Measurements from ENCODE around the gene ADGRA3. TPM values are rescaled to one million over a fixed set of nuclear protein-coding genes. Genes with fewer than 3 reads are reported as not detected.

The ADGRA3 gene
- total RNA-seq, 1 experiment from 2014 or later: 35.0 TPM

- peaks cover 23% of the 10 kb centered on the region for H3K4me1 Mint-ChIP-seq (ENCODE audit: low read depth, unreplicated experiment)
- H3K36me3 Mint-ChIP-seq (ENCODE audit: insufficient read depth, unreplicated experiment): no peaks in the 10 kb centered on the region
- no TSS peak for BruUV-seq (replicated peaks)
- Histone ChIP-seq H3K36me3 (ENCODE audit: control insufficient read depth, insufficient read depth, low read length) (no peaks in the 10 kb centered on the region), H3K4me3 (ENCODE audit: low read depth, low read length) (no peak overlapping the region), H3K9me3 (no peaks in the 10 kb centered on the region), H3K4me1 (peaks cover 15% of the 10 kb centered on the region), H3K27me3 (replicated peaks; ENCODE audit: control insufficient read depth, insufficient read depth, low read length) (no peaks in the 10 kb centered on the region)
- no peaks in the 10 kb centered on the region for H3K27me3 Mint-ChIP-seq (ENCODE audit: insufficient read depth, unreplicated experiment)
- no peaks in the 10 kb centered on the region for H3K9me3 Mint-ChIP-seq (ENCODE audit: unreplicated experiment)
- intact Hi-C loops (cut with micrococcal nuclease; ENCODE audit: unreplicated experiment): no loop called here
- POLR2A ChIA-PET: no interaction called here
- CTCF ChIA-PET: no interaction called here
- no peak for DNase-seq
- no peak for TF ChIP-seq CTCF (IDR thresholded peaks at IDR 0.05; ENCODE audit: insufficient read depth in 1 of 2, low read depth in 1 of 2, low read length in 1 of 2, severe bottlenecking in 1 of 2, unreplicated experiment in 1 of 2)
- H3K27ac Mint-ChIP-seq (ENCODE audit: unreplicated experiment): no peak overlapping the region
- no peak overlapping the region for H3K4me3 Mint-ChIP-seq (ENCODE audit: unreplicated experiment)
These were observed 35.1 kb downstream of the ADGRA3 start for GRCh38 chr4:22480675-22481327.

- H3K4me1 ChIP-seq: peaks cover 35% of the 10 kb centered on the region
- H3K27ac Mint-ChIP-seq (ENCODE audit: unreplicated experiment): no peak overlapping the region
- H3K36me3 ChIP-seq (ENCODE audit: control insufficient read depth, insufficient read depth, low read length): no peaks in the 10 kb centered on the region
- H3K9me3 ChIP-seq: no peaks in the 10 kb centered on the region
- no peaks in the 10 kb centered on the region for H3K27me3 Mint-ChIP-seq (ENCODE audit: insufficient read depth, unreplicated experiment)
- H3K4me3 ChIP-seq (ENCODE audit: low read depth, low read length): no peak overlapping the region
- no peak for DNase-seq
- TF ChIP-seq CTCF (IDR thresholded peaks at IDR 0.05; ENCODE audit: insufficient read depth in 1 of 2, low read depth in 1 of 2, low read length in 1 of 2, severe bottlenecking in 1 of 2, unreplicated experiment in 1 of 2): no peak
- ChIA-PET CTCF (interaction anchor here (0.8 kb wide), 1 partner anchor 10 kb away, joined by 3 read pairs; no protein-coding TSS in a partner anchor), POLR2A (no interaction called here)
- no peaks in the 10 kb centered on the region for H3K27me3 ChIP-seq (replicated peaks; ENCODE audit: control insufficient read depth, insufficient read depth, low read length)
- peaks cover 13% of the 10 kb centered on the region for H3K4me1 Mint-ChIP-seq (ENCODE audit: low read depth, unreplicated experiment)
- no peaks in the 10 kb centered on the region for H3K36me3 Mint-ChIP-seq (ENCODE audit: insufficient read depth, unreplicated experiment)
- BruUV-seq (replicated peaks): no TSS peak
- H3K4me3 Mint-ChIP-seq (ENCODE audit: unreplicated experiment): no peak overlapping the region
- intact Hi-C loops (cut with micrococcal nuclease; ENCODE audit: unreplicated experiment): no loop called here
- no peaks in the 10 kb centered on the region for H3K9me3 Mint-ChIP-seq (ENCODE audit: unreplicated experiment)
These were observed 37.4 kb downstream of the ADGRA3 start for GRCh38 chr4:22478426-22478825.

GRCh38 chr4:22477813-22478182 is 38.1 kb downstream of the ADGRA3 start:
- DNase-seq: no peak
- BruUV-seq (replicated peaks): no TSS peak
- Mint-ChIP-seq H3K27me3 (ENCODE audit: insufficient read depth, unreplicated experiment) (no peaks in the 10 kb centered on the region), H3K36me3 (ENCODE audit: insufficient read depth, unreplicated experiment) (no peaks in the 10 kb centered on the region), H3K27ac (ENCODE audit: unreplicated experiment) (no peak overlapping the region), H3K9me3 (ENCODE audit: unreplicated experiment) (no peaks in the 10 kb centered on the region), H3K4me3 (ENCODE audit: unreplicated experiment) (no peak overlapping the region), H3K4me1 (ENCODE audit: low read depth, unreplicated experiment) (peaks cover 7% of the 10 kb centered on the region)
- H3K9me3 ChIP-seq: no peaks in the 10 kb centered on the region
- no peak for TF ChIP-seq CTCF (IDR thresholded peaks at IDR 0.05; ENCODE audit: insufficient read depth in 1 of 2, low read depth in 1 of 2, low read length in 1 of 2, severe bottlenecking in 1 of 2, unreplicated experiment in 1 of 2)
- H3K4me1 ChIP-seq: peaks cover 35% of the 10 kb centered on the region
- H3K36me3 ChIP-seq (ENCODE audit: control insufficient read depth, insufficient read depth, low read length): no peaks in the 10 kb centered on the region
- POLR2A ChIA-PET: no interaction called here
- H3K27me3 ChIP-seq (replicated peaks; ENCODE audit: control insufficient read depth, insufficient read depth, low read length): no peaks in the 10 kb centered on the region
- intact Hi-C loops (cut with micrococcal nuclease; ENCODE audit: unreplicated experiment): no loop called here
- CTCF ChIA-PET: interaction anchor here (0.8 kb wide), 1 partner anchor 10 kb away, joined by 3 read pairs; no protein-coding TSS in a partner anchor
- no peak overlapping the region for H3K4me3 ChIP-seq (ENCODE audit: low read depth, low read length)

All from Caco-2 (cell line).